ENCODE measurements around the gene NECTIN2.

The NECTIN2 gene

GRCh38 chr19:44892932-44893331 is 46.8 kb downstream of the NECTIN2 start:
- peak overlapping the region; percentile 95; the same call in 1 of the 2 replicates for H3K27ac ChIP-seq
- TF ChIP-seq CTCF (conservative IDR thresholded peaks at IDR 0.05), result no peak

- no peak for TF ChIP-seq CTCF (conservative IDR thresholded peaks at IDR 0.05)
- peak overlapping the region; percentile 95; the same call in 1 of the 2 replicates for H3K27ac ChIP-seq
Observed at GRCh38 chr19:44893332-44894051, 47.4 kb downstream of the NECTIN2 start.

- no peak overlapping the region; the same call in 1 of the 2 replicates for H3K27ac ChIP-seq
- TF ChIP-seq CTCF (conservative IDR thresholded peaks at IDR 0.05), result no peak
Observed at GRCh38 chr19:44894052-44894400, 47.9 kb downstream of the NECTIN2 start.

GRCh38 chr19:44894946-44895345 is 48.8 kb downstream of the NECTIN2 start:
- no peak overlapping the region for H3K27ac ChIP-seq
- TF ChIP-seq CTCF (conservative IDR thresholded peaks at IDR 0.05), result no peak

GRCh38 chr19:44897835-44898234 is 51.7 kb downstream of the NECTIN2 start:
- no peak for TF ChIP-seq CTCF (conservative IDR thresholded peaks at IDR 0.05)
- no peak overlapping the region for H3K27ac ChIP-seq

- no peak overlapping the region for H3K27ac ChIP-seq
- no peak for TF ChIP-seq CTCF (conservative IDR thresholded peaks at IDR 0.05)
Observed at GRCh38 chr19:44900328-44901244, 54.5 kb downstream of the NECTIN2 start.

GRCh38 chr19:44903216-44903601 is 57.1 kb downstream of the NECTIN2 start:
- TF ChIP-seq CTCF (conservative IDR thresholded peaks at IDR 0.05), result no peak
- no peak overlapping the region for H3K27ac ChIP-seq
